Spleen (tissue), 13 donors: ENCODE results near the gene TRA2A. TPM values are rescaled to one million over a fixed set of nuclear protein-coding genes. Genes with fewer than 3 reads are reported as not detected.

Source experiments
- DNase-seq: peaks from one replicate; pipeline ENCODE4 v3.0.0-alpha.2; 2020
- H3K27ac ChIP-seq, 8 donors: fragments of 200-600 bp; sonication (generic) in 7 of 8; 1 replicate in 4 of 8; 2 replicates in 4 of 8; pipeline versions ENCODE4 v1.5.0 to v1.8.0; 2016 to 2021; ENCODE audit warnings: inconsistent platforms in 4 of 8, mild to moderate bottlenecking in 4 of 8, moderate library complexity in 1 of 8
- H3K27me3 ChIP-seq, 7 donors: fragments of 200-600 bp; sonication (generic) in 6 of 7; replicated peaks in 1 of 7; 1 replicate in 4 of 7; 2 replicates in 3 of 7; pipeline versions ENCODE4 v1.5.0 to v1.8.0; 2016 to 2021; ENCODE audit warnings: inconsistent platforms in 3 of 7, mild to moderate bottlenecking in 1 of 7
- H3K36me3 ChIP-seq, 6 donors: fragments of 200-600 bp; sonication (generic) in 5 of 6; 1 replicate in 4 of 6; 2 replicates in 2 of 6; pipeline versions ENCODE4 v1.5.0 to v1.8.0; 2016 to 2021; ENCODE audit warnings: inconsistent platforms in 2 of 6
- H3K4me1 ChIP-seq, 6 donors: fragments of 200-600 bp; sonication (generic) in 5 of 6; 1 replicate in 3 of 6; 2 replicates in 3 of 6; pipeline versions ENCODE4 v1.5.0 to v1.8.0; 2016 to 2021; ENCODE audit warnings: inconsistent platforms in 3 of 6
- H3K4me3 ChIP-seq, 8 donors: fragments of 200-600 bp; sonication (generic) in 7 of 8; 1 replicate in 4 of 8; 2 replicates in 4 of 8; pipeline versions ENCODE4 v1.5.0 to v1.8.0; 2016 to 2021; ENCODE audit warnings: inconsistent platforms in 4 of 8, mild to moderate bottlenecking in 4 of 8, moderate library complexity in 2 of 8
- H3K9me3 ChIP-seq, 8 donors: fragments of 200-600 bp; sonication (generic) in 7 of 8; 1 replicate in 4 of 8; 2 replicates in 4 of 8; pipeline versions ENCODE4 v1.5.0 to v1.8.0; 2016 to 2021; ENCODE audit warnings: inconsistent platforms in 4 of 8
- POLR2A ChIP-seq, 3 donors: fragments of 450-650 bp; IDR thresholded peaks; one replicate each; pipeline ENCODE4 v1.5.1; 2017; ENCODE audit warnings: antibody characterized with exemption in 3 of 3, mild to moderate bottlenecking in 1 of 3
- POLR2AphosphoS5 ChIP-seq, 3 donors: sonication (generic); formaldehyde crosslinking; IDR thresholded peaks; one replicate each; pipeline ENCODE4 v1.5.1; 2017; ENCODE audit warnings: antibody characterized with exemption in 3 of 3
- WGBS, 5 donors: extraction: QIAGEN DNeasy Blood & Tissue Kit in 3 of 5; methylation state at CpG; one replicate each; pipeline versions ENCODE4 v1.1.5 to v1.1.7; 2013 to 2018; 5-methylcytosine and 5-hydroxymethylcytosine counted together
- intact Hi-C: fragments of 100-400 bp; cut with DNase I; formaldehyde crosslinking; loops from one replicate; pipeline ENCODE4 v1.15.0; 2023; ENCODE audit warnings: low total_unique reads
- long read RNA-seq, 2 donors: transcript quantifications; one replicate each; lab custom pipeline, GENCODE V29; 2026
- polyA plus RNA-seq, 3 donors: library from polyadenylated mRNA; stranded (reverse); fragments of 200-250 nt; gene quantifications; one replicate each; pipeline ENCODE4 v1.2.1, GENCODE V29; 2013
- total RNA-seq, 7 donors: library from RNA; depleted of rRNA in 3 of 7; stranded (reverse); fragments of >200 nt in 3 of 7; fragmentation: NEBNext Ultra II Directional in 4 of 7; extraction: Animal tissue kit (Norgen Biotek cat#: 25700) in 4 of 7; gene quantifications; one replicate each; pipeline versions ENCODE4 v1.1.0 to v1.2.1, GENCODE V29; 2016 to 2021
- TF ChIP-seq, protein P1 (sequence below), 11 experiments: fragments of 200-600 bp in 7 of 11; fragments of 450-650 bp in 4 of 11; sonication (generic) in 4 of 11; IDR thresholded peaks in 8 of 11; conservative IDR thresholded peaks in 3 of 11; 1 replicate in 7 of 11; 2 replicates in 4 of 11; pipeline versions ENCODE4 v1.4.0 to v1.8.0; 2016 to 2021; ENCODE audit warnings: antibody characterized with exemption in 11 of 11, inconsistent platforms in 4 of 11, mild to moderate bottlenecking in 1 of 11
- donor health status: healthy with polysubstance abuse.
- donor health status: DM: no; HTN: no; CAD: no; lungs with moderate emphysema.
- donor health status: DM: no; HTN: no; CAD: no.
- donor health status: Bipolar disorder and iron deficiency.
- donor health status: healthy.
- donor health status: DM: no; HTN: no; CAD: no.
- donor health status: DM: yes; HTN: yes; CAD: no.

TRA2A gene
- total RNA-seq (10 to 100 TPM; 59.2 to 98.7 (median 89.6) TPM), polyA plus RNA-seq (10 to 100 TPM; 67.3 to 89.7 (median 85.7) TPM)
- long read RNA-seq, donor 1, transcript TRA2A-201 (8 exons, 1,845 nt) = major isoform, 13 of 35 reads
- long read RNA-seq, donor 1, partial matches to known transcripts = 20 of 35 reads
- long read RNA-seq, donor 1, other reads (novel, unspliced or antisense) = 0 of 35 reads
- long read RNA-seq, donor 2, transcript TRA2A-201 (8 exons, 1,845 nt) = major isoform, 16 of 30 reads
- long read RNA-seq, donor 2, partial matches to known transcripts = 12 of 30 reads
- long read RNA-seq, donor 2, other reads (novel, unspliced or antisense) = 0 of 30 reads

DNA sequence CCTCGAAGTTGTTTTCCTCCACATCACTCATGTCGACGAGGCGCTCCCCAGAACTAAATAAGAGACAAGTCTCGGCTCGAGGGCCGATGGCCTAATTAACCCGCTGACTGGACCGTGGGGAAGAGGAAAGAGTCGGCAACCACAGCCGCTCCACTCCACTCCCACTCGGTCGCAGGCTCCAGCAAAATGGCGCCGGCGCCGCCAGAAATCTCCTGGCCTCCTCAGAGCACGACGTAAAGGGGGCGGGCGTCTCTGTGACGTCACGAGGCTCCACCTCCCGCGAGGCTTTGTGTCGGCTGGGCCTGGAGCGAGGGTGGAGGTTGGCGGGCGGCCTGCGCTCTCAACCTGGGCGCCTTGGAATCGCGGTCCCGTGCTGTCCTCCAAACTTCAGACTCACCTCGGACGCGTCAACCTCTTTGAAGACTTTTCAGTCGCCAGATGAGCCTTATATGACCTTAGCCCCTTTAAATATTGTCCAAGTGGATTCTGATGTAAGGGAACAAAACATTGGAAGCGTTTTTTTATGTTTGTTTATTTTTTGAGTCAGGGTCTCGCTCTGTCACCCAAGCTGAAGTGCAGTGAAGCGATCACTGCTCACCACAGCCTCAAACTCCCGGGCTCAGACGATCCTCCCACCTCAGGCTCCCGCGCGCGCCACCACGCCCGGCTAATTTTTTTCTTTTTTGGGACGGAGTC, at the start of gene TRA2A:
TSS of gene TRA2A (minus strand) at position 188 of the 696 bp plus-strand sequence. CDS start at position 31, 157 bp downstream.
- H3K4me1 ChIP-seq = peaks cover 25 to 48% (median 40%) of the 10 kb centered on the region in 6 donors
- peak within 1 kb of the TSS; percentile 89 to 99 (median 98) for H3K27ac ChIP-seq
- H3K4me3 ChIP-seq = peak within 1 kb of the TSS; percentile 59 to 94 (median 74)
- H3K27me3 ChIP-seq = no peaks in the 10 kb centered on the region
- intact Hi-C loops = no loop called here
- H3K9me3 ChIP-seq = no peaks in the 10 kb centered on the region
- no peaks in the 10 kb centered on the region for H3K36me3 ChIP-seq
- DNase-seq = peak; percentile 99
- TF ChIP-seq, protein P1, sequence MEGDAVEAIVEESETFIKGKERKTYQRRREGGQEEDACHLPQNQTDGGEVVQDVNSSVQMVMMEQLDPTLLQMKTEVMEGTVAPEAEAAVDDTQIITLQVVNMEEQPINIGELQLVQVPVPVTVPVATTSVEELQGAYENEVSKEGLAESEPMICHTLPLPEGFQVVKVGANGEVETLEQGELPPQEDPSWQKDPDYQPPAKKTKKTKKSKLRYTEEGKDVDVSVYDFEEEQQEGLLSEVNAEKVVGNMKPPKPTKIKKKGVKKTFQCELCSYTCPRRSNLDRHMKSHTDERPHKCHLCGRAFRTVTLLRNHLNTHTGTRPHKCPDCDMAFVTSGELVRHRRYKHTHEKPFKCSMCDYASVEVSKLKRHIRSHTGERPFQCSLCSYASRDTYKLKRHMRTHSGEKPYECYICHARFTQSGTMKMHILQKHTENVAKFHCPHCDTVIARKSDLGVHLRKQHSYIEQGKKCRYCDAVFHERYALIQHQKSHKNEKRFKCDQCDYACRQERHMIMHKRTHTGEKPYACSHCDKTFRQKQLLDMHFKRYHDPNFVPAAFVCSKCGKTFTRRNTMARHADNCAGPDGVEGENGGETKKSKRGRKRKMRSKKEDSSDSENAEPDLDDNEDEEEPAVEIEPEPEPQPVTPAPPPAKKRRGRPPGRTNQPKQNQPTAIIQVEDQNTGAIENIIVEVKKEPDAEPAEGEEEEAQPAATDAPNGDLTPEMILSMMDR (IDR thresholded peaks at IDR 0.05 in 8 of 11, conservative IDR thresholded peaks at IDR 0.05 in 3 of 11) = peak in 2 of 11 experiments; percentile 10 to 11
- peak in 2 of 3 donors; percentile 24 to 71 for TF ChIP-seq POLR2A (IDR thresholded peaks at IDR 0.05)
- peak; percentile 96 to 98 (median 97) for TF ChIP-seq POLR2AphosphoS5 (IDR thresholded peaks at IDR 0.05)
- WGBS, 5 donors = 10 to 14% (median 13%) methylated on average over 43 to 50 of the region's 50 CpGs

DNA sequence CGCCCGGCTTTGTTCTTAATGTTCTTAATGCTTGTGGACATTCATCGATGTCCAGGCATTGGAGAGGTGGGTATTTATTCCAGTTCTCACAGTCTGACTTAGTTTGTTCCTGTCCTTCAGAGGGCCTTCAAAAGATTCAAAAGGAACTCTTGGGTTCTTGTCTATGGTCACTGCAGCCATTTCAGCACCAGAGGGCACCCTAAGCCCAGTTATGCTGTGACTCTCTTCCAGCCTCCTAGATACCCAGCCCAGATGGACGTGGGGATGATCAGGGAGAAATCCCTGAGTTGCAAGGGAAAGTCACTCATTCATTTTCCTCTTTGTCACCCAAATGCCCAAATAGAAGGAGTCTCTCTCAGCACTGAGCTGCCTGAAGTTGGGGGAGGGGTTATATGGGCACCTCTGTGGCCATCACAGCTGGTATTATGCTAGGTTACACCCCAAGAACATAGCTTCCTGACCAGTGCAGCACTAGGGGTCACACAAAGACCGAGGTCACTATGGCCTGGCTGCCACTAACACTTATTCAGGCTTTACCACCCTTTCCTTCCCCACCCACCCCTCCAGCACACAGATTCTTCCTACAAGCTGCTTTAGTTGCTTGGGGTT, 38.9 kb upstream of the TRA2A start:
- H3K27ac ChIP-seq = no peak overlapping the region
- WGBS, 5 donors = 33 to 43% (median 39%) methylated on average over 5 of the region's 5 CpGs
- H3K36me3 ChIP-seq = no peaks in the 10 kb centered on the region
- intact Hi-C loops = loop anchor here (5.0 kb wide), 1 partner anchor 142 kb away; the partner anchor contains the start of gene STK31
- peak; percentile 73 for DNase-seq
- H3K27me3 ChIP-seq = peaks cover 0 to 29% (median 0%) of the 10 kb centered on the region in 7 donors
- H3K4me1 ChIP-seq = peaks cover 0 to 5% (median 3%) of the 10 kb centered on the region in 6 donors
- peak overlapping the region in 1 of 8 donors; percentile 21 for H3K4me3 ChIP-seq
- no peaks in the 10 kb centered on the region for H3K9me3 ChIP-seq
- TF ChIP-seq POLR2AphosphoS5 (IDR thresholded peaks at IDR 0.05) = no peak
- TF ChIP-seq, protein P1 (IDR thresholded peaks at IDR 0.05 in 8 of 11, conservative IDR thresholded peaks at IDR 0.05 in 3 of 11) = peak; percentile 54 to 94 (median 81)
- no peak for TF ChIP-seq POLR2A (IDR thresholded peaks at IDR 0.05)

DNA sequence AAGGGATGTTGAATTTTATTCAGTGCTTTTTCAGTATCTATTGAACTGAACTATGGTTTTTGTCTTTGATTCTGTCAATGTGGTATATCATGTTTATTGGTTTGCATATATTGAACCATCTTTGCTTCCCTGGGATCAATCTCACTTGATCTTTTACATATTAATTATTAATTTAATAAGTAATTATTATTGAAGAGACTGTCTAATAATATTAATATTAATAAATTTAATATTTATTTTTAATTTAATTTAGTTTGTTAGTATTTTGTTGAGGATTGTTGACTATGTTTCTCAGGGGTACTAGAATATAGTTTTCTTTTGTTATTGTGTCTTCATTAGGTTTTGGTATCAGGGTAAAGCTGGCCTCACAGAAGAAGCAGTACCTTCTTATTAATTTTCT, 26.5 kb upstream of the TRA2A start:
- no peak for TF ChIP-seq POLR2A (IDR thresholded peaks at IDR 0.05)
- no peak for TF ChIP-seq POLR2AphosphoS5 (IDR thresholded peaks at IDR 0.05)
- TF ChIP-seq, protein P1 (IDR thresholded peaks at IDR 0.05 in 8 of 11, conservative IDR thresholded peaks at IDR 0.05 in 3 of 11) = no peak
- Histone ChIP-seq H3K4me1 (no peaks in the 10 kb centered on the region), H3K9me3 (no peaks in the 10 kb centered on the region), H3K4me3 (no peak overlapping the region), H3K27ac (no peak overlapping the region), H3K36me3 (no peaks in the 10 kb centered on the region), H3K27me3 (peaks cover 0 to 1% (median 0%) of the 10 kb centered on the region in 7 donors)
- DNase-seq = no peak
- intact Hi-C loops = no loop called here
